HepG2 (cell line): ENCODE measurements around the gene DHRS11. TPM values are rescaled to one million over a fixed set of nuclear protein-coding genes. Genes with fewer than 3 reads are reported as not detected.
A peak's percentile ranks its signal among the peaks of the same experiment; 100 is the strongest.

ENCODE experiments used
- ATAC-seq: fragments of 200-7000 bp; cut with Tn5 transposase; 3 replicates; pipeline ENCODE4 v1.9.1; 2020; ENCODE audit warnings: mild to moderate bottlenecking, moderate library complexity
- Bru-seq: library from RNA; stranded (reverse); fragments of 400-500 nt; gene quantifications from one replicate; lab custom pipeline; 2021; lab: Mats Ljungman, UMichigan
- BruChase-seq, 2 experiments: library from RNA; stranded (reverse); fragments of 400-500 nt; gene quantifications; one replicate each; lab custom pipeline; 2021; lab: Mats Ljungman, UMichigan
- BruUV-seq: library from RNA; stranded (reverse); fragments of 400-500 nt; replicated peaks from 2 replicates; lab custom pipeline; 2021; lab: Mats Ljungman, UMichigan
- CTCF ChIA-PET: fragments of 300-600 bp; formaldehyde crosslinking; extraction: SDS; loops from one replicate; lab custom pipeline; 2021; ENCODE audit warnings: low total read pairs, inconsistent platforms, low intra/inter-chr PET ratio; lab: Yijun Ruan, JAX
- POLR2A ChIA-PET: fragments of 350-600 bp; sonication (Branson Sonifier 250); formaldehyde crosslinking; loops from one replicate; lab custom pipeline; 2020; ENCODE audit warnings: antibody characterized with exemption, inconsistent platforms; lab: Yijun Ruan, JAX
- DNase-seq: peaks from one replicate; pipeline ENCODE4 v3.0.0-alpha.2; 2015; ENCODE audit warnings: low spot score
- FAIRE-seq: peaks from 3 replicates; lab custom pipeline; 2011; peaks lifted over from hg19 to GRCh38; lab: Jason Lieb, UNC
- H2AFZ ChIP-seq: one replicate; pipeline ENCODE4 v1.6.1; 2011; ENCODE audit warnings: low read length, inconsistent platforms
- H3K27ac ChIP-seq: fragments of 300-600 bp; 3 replicates; pipeline ENCODE4 v1.8.0; 2011; ENCODE audit warnings: mixed run types, mild to moderate bottlenecking, mixed read lengths, low read length, inconsistent platforms; ENCODE audit not compliant: insufficient read depth; ENCODE audit errors: extremely low read length
- H3K27me3 ChIP-seq, 2 experiments: fragments of 200-600 bp in 1 of 2; 2 replicates in 1 of 2; 3 replicates in 1 of 2; pipeline versions ENCODE4 v1.6.0 to v1.8.0; 2011; ENCODE audit warnings: low read length in 2 of 2, mild to moderate bottlenecking in 2 of 2, moderate library complexity in 2 of 2, inconsistent platforms in 1 of 2; ENCODE audit not compliant: insufficient read depth in 2 of 2, control insufficient read depth in 1 of 2
- H3K36me3 ChIP-seq, 2 experiments: fragments of 200-600 bp in 1 of 2; replicated peaks in 1 of 2; 2 replicates in 1 of 2; 3 replicates in 1 of 2; pipeline versions ENCODE4 v1.5.1 to v1.8.0; 2011; ENCODE audit warnings: low read length in 2 of 2, inconsistent platforms in 1 of 2; ENCODE audit not compliant: insufficient read depth in 2 of 2, control insufficient read depth in 1 of 2
- H3K4me1 ChIP-seq: 2 replicates; pipeline ENCODE4 v1.5.1; 2012; ENCODE audit warnings: low read length, inconsistent platforms; ENCODE audit not compliant: insufficient read depth
- H3K4me2 ChIP-seq: 2 replicates; pipeline ENCODE4 v1.6.0; 2011; ENCODE audit warnings: low read depth, low read length, inconsistent platforms
- H3K4me3 ChIP-seq, 3 experiments: fragments of 200-600 bp in 1 of 3; sonication (generic), shearing (Covaris generic) in 1 of 3; replicated peaks in 1 of 3; 2 replicates each; pipeline ENCODE4 v1.5.1; 2011 to 2016; ENCODE audit warnings: low read length in 3 of 3, inconsistent platforms in 2 of 3, low read depth in 2 of 3, mild to moderate bottlenecking in 2 of 3, control low read depth in 1 of 3, mixed read lengths in 1 of 3; ENCODE audit not compliant: insufficient read depth in 1 of 3
- H3K79me2 ChIP-seq: one replicate; pipeline ENCODE4 v1.6.1; 2011; ENCODE audit warnings: low read length, inconsistent platforms; ENCODE audit not compliant: insufficient read depth
- H3K9ac ChIP-seq: 2 replicates; pipeline ENCODE4 v1.6.0; 2011; ENCODE audit warnings: mild to moderate bottlenecking, low read depth, low read length, inconsistent platforms; ENCODE audit not compliant: insufficient read depth
- H3K9me3 ChIP-seq: 2 replicates; pipeline ENCODE4 v1.5.1; 2012; ENCODE audit warnings: mild to moderate bottlenecking, low read length
- H4K20me1 ChIP-seq: 2 replicates; pipeline ENCODE4 v1.6.0; 2011; ENCODE audit warnings: inconsistent platforms, mild to moderate bottlenecking, low read length, moderate library complexity; ENCODE audit not compliant: insufficient read depth
- ATM ChIP-seq: fragments of 450-650 bp; IDR thresholded peaks from 2 replicates; pipeline ENCODE4 v1.7.1; 2017; ENCODE audit warnings: mild to moderate bottlenecking, borderline replicate concordance
- ELF1 ChIP-seq: sonication (generic); formaldehyde crosslinking; IDR thresholded peaks from 2 replicates; pipeline ENCODE4 v1.4.0; 2020; ENCODE audit warnings: missing genetic modification reagents
- PAX8 ChIP-seq: sonication (generic); formaldehyde crosslinking; IDR thresholded peaks from 2 replicates; pipeline ENCODE4 v1.8.0; 2022; ENCODE audit warnings: mild to moderate bottlenecking, missing genetic modification reagents, borderline replicate concordance
- POLR2AphosphoS5 ChIP-seq: IDR thresholded peaks from 2 replicates; pipeline ENCODE4 v1.6.1; 2012; ENCODE audit warnings: low read depth, low read length
- REL ChIP-seq: sonication (generic); formaldehyde crosslinking; conservative IDR thresholded peaks from 2 replicates; pipeline ENCODE4 v1.8.0; 2022; ENCODE audit warnings: mild to moderate bottlenecking, missing genetic modification reagents, moderate library complexity
- SRSF4 ChIP-seq: fragments of 200-400 bp; formaldehyde crosslinking; IDR thresholded peaks from one replicate; pipeline ENCODE4 v1.6.1; 2018; ENCODE audit warnings: mild to moderate bottlenecking, low read depth, low read length, moderate library complexity; ENCODE audit not compliant: poor library complexity, severe bottlenecking
- SRY ChIP-seq: sonication (generic); formaldehyde crosslinking; IDR thresholded peaks from 2 replicates; pipeline ENCODE4 v1.8.0; 2022; ENCODE audit warnings: mild to moderate bottlenecking, missing genetic modification reagents
- TAF1 ChIP-seq: sonication (generic); formaldehyde crosslinking; IDR thresholded peaks from 2 replicates; pipeline ENCODE4 v1.4.0; 2020; ENCODE audit warnings: missing genetic modification reagents
- ZNF280D ChIP-seq: sonication (generic); formaldehyde crosslinking; IDR thresholded peaks from 2 replicates; pipeline ENCODE4 v1.5.1; 2020; ENCODE audit warnings: mild to moderate bottlenecking, missing genetic modification reagents
- WGBS: methylation state at CpG from one replicate; pipeline ENCODE4 v1.1.6; 2017; ENCODE audit warnings: low lambda C conversion rate; 5-methylcytosine and 5-hydroxymethylcytosine counted together
- in situ Hi-C: cut with HindIII; loops from 2 replicates; pipeline ENCODE4 v1.10.0; 2017; ENCODE audit warnings: low pct_unique_long_range_greater_than_20kb; ENCODE audit not compliant: extremely low pct_ligation_motif_present
- intact Hi-C: fragments of 100-400 bp; cut with micrococcal nuclease; formaldehyde crosslinking; loops from one replicate; pipeline ENCODE4 v1.10.0; 2022; ENCODE audit not compliant: unreplicated experiment
- long read RNA-seq, 2 experiments: library from RNA in 1 of 2; library from polyadenylated mRNA in 1 of 2; stranded (forward) in 1 of 2; unstranded in 1 of 2; transcript quantifications; one replicate each; pipeline ENCODE4 v2.0.0, GENCODE V29; 2019 to 2022
- polyA minus RNA-seq, 3 experiments: library from RNA; depleted of rRNA, polyadenylated mRNA; stranded (reverse); fragments of >200 nt; gene quantifications; 2 replicates each; pipeline ENCODE4 v1.2.3, GENCODE V29; 2011; ENCODE audit warnings: low replicate concordance in 1 of 3
- polyA plus RNA-seq, 8 experiments: library from polyadenylated mRNA; depleted of rRNA in 3 of 8; stranded (reverse) in 7 of 8; unstranded in 1 of 8; fragments of >200 nt; fragmentation: Illumina TruSeq in 4 of 8; extraction: Trizol in 4 of 8; gene quantifications; 2 replicates each; pipeline versions ENCODE4 v1.2.1 to v1.2.3, GENCODE V29; 2011 to 2016; ENCODE audit warnings: low read depth in 4 of 8, missing spikeins in 1 of 8, mixed read lengths in 1 of 8; ENCODE audit not compliant: insufficient read depth in 1 of 8
- total RNA-seq, 5 experiments: library from RNA; depleted of rRNA; stranded (reverse); fragments of >200 nt; fragmentation: Illumina TruSeq; extraction: Trizol; gene quantifications; 2 replicates each; pipeline ENCODE4 v1.2.3, GENCODE V29; 2016; ENCODE audit warnings: low read depth in 1 of 5
- TF ChIP-seq, protein P1 (sequence below): sonication (generic); formaldehyde crosslinking; IDR thresholded peaks from 2 replicates; pipeline ENCODE4 v1.9.0; 2022; ENCODE audit warnings: low read depth, missing genetic modification reagents

Gene DHRS11, protein sequence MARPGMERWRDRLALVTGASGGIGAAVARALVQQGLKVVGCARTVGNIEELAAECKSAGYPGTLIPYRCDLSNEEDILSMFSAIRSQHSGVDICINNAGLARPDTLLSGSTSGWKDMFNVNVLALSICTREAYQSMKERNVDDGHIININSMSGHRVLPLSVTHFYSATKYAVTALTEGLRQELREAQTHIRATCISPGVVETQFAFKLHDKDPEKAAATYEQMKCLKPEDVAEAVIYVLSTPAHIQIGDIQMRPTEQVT
- 19.6 and 28.4 TPM in 2 replicates for total RNA-seq (2016; rRNA removed; fragmentation: Illumina TruSeq; extraction: Trizol)
- 17.2 and 17.4 TPM in 2 replicates for total RNA-seq (2016; cell fraction: cytosol; rRNA removed; fragmentation: Illumina TruSeq; extraction: Trizol; ENCODE audit: low read depth)
- total RNA-seq (2016; cell fraction: insoluble cytoplasmic fraction; rRNA removed; fragmentation: Illumina TruSeq; extraction: Trizol): 15.5 and 27.2 TPM in 2 replicates
- 21.2 and 25.8 TPM in 2 replicates for total RNA-seq (2016; cell fraction: membrane; rRNA removed; fragmentation: Illumina TruSeq; extraction: Trizol)
- total RNA-seq (2016; cell fraction: nucleus; rRNA removed; fragmentation: Illumina TruSeq; extraction: Trizol): 17.9 and 22.6 TPM in 2 replicates
- 41.9 and 48.7 TPM in 2 replicates for polyA plus RNA-seq (2011; rRNA removed)
- polyA plus RNA-seq (2011; cell fraction: cytosol; rRNA removed): 39.7 and 43.4 TPM in 2 replicates
- polyA plus RNA-seq (2011; cell fraction: nucleus; rRNA removed): 55.0 and 64.7 TPM in 2 replicates
- 24.2 and 34.9 TPM in 2 replicates for polyA plus RNA-seq (2012)
- polyA plus RNA-seq (2016; cell fraction: cytosol; fragmentation: Illumina TruSeq; extraction: Trizol; ENCODE audit: low read depth): 21.4 and 26.0 TPM in 2 replicates
- polyA plus RNA-seq (2016; cell fraction: insoluble cytoplasmic fraction; fragmentation: Illumina TruSeq; extraction: Trizol; ENCODE audit: low read depth): 28.1 and 32.5 TPM in 2 replicates
- polyA plus RNA-seq (2016; cell fraction: membrane; fragmentation: Illumina TruSeq; extraction: Trizol; ENCODE audit: low read depth): 25.5 and 31.7 TPM in 2 replicates
- polyA plus RNA-seq (2016; cell fraction: nucleus; fragmentation: Illumina TruSeq; extraction: Trizol; ENCODE audit: insufficient read depth, low read depth): 61.7 and 67.8 TPM in 2 replicates
- 45.6 and 61.3 TPM in 2 replicates for polyA minus RNA-seq (2011; rRNA and poly(A)+ RNA removed; ENCODE audit: low replicate concordance)
- polyA minus RNA-seq (2011; cell fraction: cytosol; rRNA and poly(A)+ RNA removed): 19.2 and 21.1 TPM in 2 replicates
- 13.9 and 17.8 TPM in 2 replicates for polyA minus RNA-seq (2011; cell fraction: nucleus; rRNA and poly(A)+ RNA removed)
- Bru-seq, nascent RNA: percentile 79 among the genes with signal in this experiment
- percentile 76 among the genes with signal in this experiment for BruChase-seq, experiment 1, labeled RNA remaining after a 6-hour chase
- BruChase-seq, experiment 2, labeled RNA remaining after a 2-hour chase: percentile 80 among the genes with signal in this experiment
- long read RNA-seq, experiment 1, transcript DHRS11-215 (7 exons, 1,598 nt): major isoform, 12 of 16 reads
- long read RNA-seq, experiment 1, partial matches to known transcripts: 0 of 16 reads
- long read RNA-seq, experiment 1, other reads (novel, unspliced or antisense): 4 of 16 reads
- long read RNA-seq, experiment 2, full-length matches to known transcripts: 43 of 65 reads
- long read RNA-seq, experiment 2, partial matches to known transcripts: 5 of 65 reads
- long read RNA-seq, experiment 2, other reads (novel, unspliced or antisense): 17 of 65 reads

- peak within 1 kb of the TSS; percentile 84 for H3K27ac ChIP-seq
- H3K4me1 ChIP-seq: peaks cover 25% of the 10 kb centered on the region
- H4K20me1 ChIP-seq: no peaks in the 10 kb centered on the region
- DNase-seq (peak; percentile 59), FAIRE-seq (no peak), ATAC-seq (peak; percentile 93)
- peaks cover 15% of the 10 kb centered on the region for H3K79me2 ChIP-seq
- ChIA-PET POLR2A (interaction anchor here (2.7 to 3.0 kb wide), 3 partner anchors 11 to 57 kb away, joined by 11 to 71 read pairs (median 32); partner anchors contain the start of genes GGNBP2, MRM1, MYO19 and PIGW), CTCF (no interaction called here)
- no peak within 1 kb of the TSS for H2AFZ ChIP-seq
- peak within 1 kb of the TSS; percentile 95 for H3K4me2 ChIP-seq
- no TSS peak for BruUV-seq
- no peaks in the 10 kb centered on the region for H3K9me3 ChIP-seq
- H3K9ac ChIP-seq: peak within 1 kb of the TSS; percentile 91
- in situ Hi-C loops: no loop called here
- H3K27me3 ChIP-seq: no peaks in the 10 kb centered on the region; a peak in 1 of 5 replicates
- H3K4me3 ChIP-seq: peak within 1 kb of the TSS; percentile 80 to 96 (median 84)
- 23% methylated on average over 16 of the region's 87 CpGs for WGBS
- intact Hi-C loops: loop anchor here (5.0 kb wide), 1 partner anchor 44 kb away; no protein-coding TSS in a partner anchor
- H3K36me3 ChIP-seq: peaks cover 11 to 29% of the 10 kb centered on the region in 2 experiments
- no peak for TF ChIP-seq REL (CRISPR knock-in tag)
- TF ChIP-seq TAF1 (CRISPR knock-in tag): no peak; the same call in none of the 2 replicates
- no peak for TF ChIP-seq ATM
- TF ChIP-seq, protein P1, sequence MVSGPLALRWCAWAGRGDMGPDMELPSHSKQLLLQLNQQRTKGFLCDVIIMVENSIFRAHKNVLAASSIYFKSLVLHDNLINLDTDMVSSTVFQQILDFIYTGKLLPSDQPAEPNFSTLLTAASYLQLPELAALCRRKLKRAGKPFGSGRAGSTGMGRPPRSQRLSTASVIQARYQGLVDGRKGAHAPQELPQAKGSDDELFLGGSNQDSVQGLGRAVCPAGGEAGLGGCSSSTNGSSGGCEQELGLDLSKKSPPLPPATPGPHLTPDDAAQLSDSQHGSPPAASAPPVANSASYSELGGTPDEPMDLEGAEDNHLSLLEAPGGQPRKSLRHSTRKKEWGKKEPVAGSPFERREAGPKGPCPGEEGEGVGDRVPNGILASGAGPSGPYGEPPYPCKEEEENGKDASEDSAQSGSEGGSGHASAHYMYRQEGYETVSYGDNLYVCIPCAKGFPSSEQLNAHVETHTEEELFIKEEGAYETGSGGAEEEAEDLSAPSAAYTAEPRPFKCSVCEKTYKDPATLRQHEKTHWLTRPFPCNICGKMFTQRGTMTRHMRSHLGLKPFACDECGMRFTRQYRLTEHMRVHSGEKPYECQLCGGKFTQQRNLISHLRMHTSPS (CRISPR knock-in tag): no peak
- TF ChIP-seq SRY (CRISPR knock-in tag): no peak
- TF ChIP-seq PAX8 (CRISPR knock-in tag): peak; percentile 44; the same call in 1 of the 2 replicates
- TF ChIP-seq ELF1 (CRISPR knock-in tag): no peak
- no peak for TF ChIP-seq ZNF280D (CRISPR knock-in tag)
- peak; percentile 66 for TF ChIP-seq POLR2AphosphoS5
- no peak for TF ChIP-seq SRSF4
Observed at GRCh38 chr17:36591434-36592315, at the start of gene DHRS11. Gene DHRS11, plus strand, starts transcription at chr17:36591879. Its CDS starts 131 bp downstream, at chr17:36592010.
